Fibroblast of lung (primary cell): ENCODE data around the gene CEMIP. TPM values are rescaled to one million over a fixed set of nuclear protein-coding genes. Genes with fewer than 3 reads are reported as not detected.
A peak's percentile ranks its signal among the peaks of the same experiment; 100 is the strongest.

Source experiments
- DNase-seq, 2 donors: peaks; one replicate each; pipeline versions ENCODE4 v3.0.0 to v3.0.0-alpha.2; 2010; ENCODE audit warnings: low read depth in 2 of 2
- H2AFZ ChIP-seq: 2 replicates; pipeline ENCODE4 v1.5.1; 2012; ENCODE audit warnings: low read length, control low read depth, inconsistent platforms
- H3K27ac ChIP-seq: 2 replicates; pipeline ENCODE4 v1.5.1; 2011; ENCODE audit warnings: low read length, control low read depth; ENCODE audit not compliant: insufficient read depth
- H3K27me3 ChIP-seq: 2 replicates; pipeline ENCODE4 v1.5.1; 2011; ENCODE audit warnings: mild to moderate bottlenecking, low read length; ENCODE audit not compliant: control insufficient read depth, insufficient read depth
- H3K36me3 ChIP-seq: 2 replicates; pipeline ENCODE4 v1.5.1; 2011; ENCODE audit warnings: low read length; ENCODE audit not compliant: control insufficient read depth, insufficient read depth
- H3K4me1 ChIP-seq: 2 replicates; pipeline ENCODE4 v1.5.1; 2011; ENCODE audit warnings: low read length; ENCODE audit not compliant: control insufficient read depth, insufficient read depth; ENCODE audit errors: extremely low read depth
- H3K4me2 ChIP-seq: 2 replicates; pipeline ENCODE4 v1.5.1; 2011; ENCODE audit warnings: low read length, control low read depth; ENCODE audit not compliant: insufficient read depth; ENCODE audit errors: extremely low read depth
- H3K4me3 ChIP-seq, 4 experiments: fragments of 200-600 bp in 1 of 4; sonication (generic) in 1 of 4; replicated peaks in 1 of 4; 2 replicates each; pipeline ENCODE4 v1.5.1; 2011 to 2016; ENCODE audit warnings: low read length in 4 of 4, low read depth in 3 of 4, mild to moderate bottlenecking in 3 of 4, control low read depth in 2 of 4, inconsistent platforms in 1 of 4, mixed read lengths in 1 of 4; ENCODE audit not compliant: insufficient read depth in 1 of 4; ENCODE audit errors: control extremely low read depth in 1 of 4
- H3K79me2 ChIP-seq: 2 replicates; pipeline ENCODE4 v1.5.1; 2012; ENCODE audit warnings: mild to moderate bottlenecking, low read length, inconsistent platforms; ENCODE audit not compliant: control insufficient read depth, insufficient read depth
- H3K9ac ChIP-seq: 2 replicates; pipeline ENCODE4 v1.5.1; 2011; ENCODE audit warnings: mild to moderate bottlenecking, low read length, control low read depth; ENCODE audit not compliant: insufficient read depth
- H3K9me3 ChIP-seq: 2 replicates; pipeline ENCODE4 v1.5.1; 2012; ENCODE audit warnings: low read depth, low read length; ENCODE audit not compliant: control insufficient read depth, insufficient read depth
- H4K20me1 ChIP-seq: 2 replicates; pipeline ENCODE4 v1.5.1; 2011; ENCODE audit warnings: low read length; ENCODE audit not compliant: control insufficient read depth, insufficient read depth; ENCODE audit errors: extremely low read depth
- EZH2 ChIP-seq: IDR thresholded peaks from 2 replicates; pipeline ENCODE4 v1.5.1; 2012; ENCODE audit warnings: low read length, control low read depth, mild to moderate bottlenecking; ENCODE audit errors: missing control alignments
- polyA plus RNA-seq, 2 donors: library from polyadenylated mRNA; depleted of rRNA in 1 of 2; stranded (reverse) in 1 of 2; unstranded in 1 of 2; fragments of >200 nt; gene quantifications; 2 replicates each; pipeline ENCODE4 v1.2.1, GENCODE V29; 2011 to 2012; ENCODE audit warnings: missing spikeins in 1 of 2
- total RNA-seq: library from RNA; depleted of rRNA; stranded (reverse); fragments of >200 nt; gene quantifications from 2 replicates; pipeline ENCODE4 v1.2.1, GENCODE V29; 2014
- TF ChIP-seq, protein P1 (sequence below), 2 donors: IDR thresholded peaks in 1 of 2; conservative IDR thresholded peaks in 1 of 2; 1 replicate in 1 of 2; 2 replicates in 1 of 2; pipeline ENCODE4 v1.5.1; 2011 to 2012; ENCODE audit warnings: low read length in 2 of 2, control low read depth in 1 of 2, inconsistent platforms in 1 of 2, low read depth in 1 of 2, mild to moderate bottlenecking in 1 of 2

CEMIP gene
- total and polyA plus RNA-seq, 2 donors (not counting 1 experiment from before 2014, with no cell fraction given), result 946 to 1,190 TPM

DNA sequence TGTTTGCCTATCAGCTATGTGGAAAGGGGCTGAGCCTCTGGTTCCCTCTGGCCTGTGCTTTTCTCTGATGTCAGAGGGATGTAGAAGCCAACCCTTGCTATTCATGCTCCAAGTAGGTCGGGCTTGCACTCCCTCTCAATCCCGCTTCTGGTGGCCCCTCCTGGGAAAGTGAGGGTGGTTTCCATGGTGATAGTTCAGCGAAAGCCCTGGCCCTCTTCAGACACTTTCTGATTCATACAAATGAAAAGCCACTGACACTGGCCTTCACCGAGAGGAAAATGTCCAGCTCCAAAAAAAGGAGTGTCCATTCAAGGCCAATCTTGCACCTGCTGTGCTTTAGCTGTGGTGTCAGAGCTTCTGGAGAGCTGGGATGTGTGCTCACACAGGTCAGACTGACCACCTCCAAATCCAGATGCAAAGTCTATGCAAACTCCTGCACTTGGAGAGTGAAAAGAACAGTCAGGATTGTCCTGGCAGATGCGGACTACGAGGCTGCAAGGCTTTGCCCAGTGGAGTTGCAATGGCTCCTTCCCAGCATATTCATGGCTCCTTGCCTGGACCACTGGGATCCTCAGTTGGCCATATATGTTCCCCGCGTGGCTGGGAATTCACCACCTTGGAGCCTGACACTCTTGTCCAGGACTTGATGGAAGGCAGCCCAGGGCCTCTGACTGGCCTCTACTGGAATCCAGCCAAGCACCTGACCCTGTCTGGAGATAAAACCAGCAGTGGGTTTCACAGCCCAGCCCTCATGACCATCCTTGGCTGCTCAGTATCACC lies 96.6 kb downstream of the CEMIP start:
- no peaks in the 10 kb centered on the region for H3K4me1 ChIP-seq
- peaks cover 39% of the 10 kb centered on the region for H3K36me3 ChIP-seq
- H3K9me3 ChIP-seq, result no peaks in the 10 kb centered on the region
- H3K27me3 ChIP-seq, result no peaks in the 10 kb centered on the region
- no peak overlapping the region for H3K4me3 ChIP-seq
- no peak overlapping the region for H3K27ac ChIP-seq
- no peak overlapping the region for H3K4me2 ChIP-seq
- TF ChIP-seq, protein P1, sequence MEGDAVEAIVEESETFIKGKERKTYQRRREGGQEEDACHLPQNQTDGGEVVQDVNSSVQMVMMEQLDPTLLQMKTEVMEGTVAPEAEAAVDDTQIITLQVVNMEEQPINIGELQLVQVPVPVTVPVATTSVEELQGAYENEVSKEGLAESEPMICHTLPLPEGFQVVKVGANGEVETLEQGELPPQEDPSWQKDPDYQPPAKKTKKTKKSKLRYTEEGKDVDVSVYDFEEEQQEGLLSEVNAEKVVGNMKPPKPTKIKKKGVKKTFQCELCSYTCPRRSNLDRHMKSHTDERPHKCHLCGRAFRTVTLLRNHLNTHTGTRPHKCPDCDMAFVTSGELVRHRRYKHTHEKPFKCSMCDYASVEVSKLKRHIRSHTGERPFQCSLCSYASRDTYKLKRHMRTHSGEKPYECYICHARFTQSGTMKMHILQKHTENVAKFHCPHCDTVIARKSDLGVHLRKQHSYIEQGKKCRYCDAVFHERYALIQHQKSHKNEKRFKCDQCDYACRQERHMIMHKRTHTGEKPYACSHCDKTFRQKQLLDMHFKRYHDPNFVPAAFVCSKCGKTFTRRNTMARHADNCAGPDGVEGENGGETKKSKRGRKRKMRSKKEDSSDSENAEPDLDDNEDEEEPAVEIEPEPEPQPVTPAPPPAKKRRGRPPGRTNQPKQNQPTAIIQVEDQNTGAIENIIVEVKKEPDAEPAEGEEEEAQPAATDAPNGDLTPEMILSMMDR (conservative IDR thresholded peaks at IDR 0.05 in 1 of 2, IDR thresholded peaks at IDR 0.05 in 1 of 2; ENCODE audit: low read depth in 1 of 2, low read length in 2 of 2), result no peak
- TF ChIP-seq EZH2, result no peak
- no peaks in the 10 kb centered on the region for H3K79me2 ChIP-seq
- DNase-seq, result peak in 1 of 2 donors; percentile 49
- no peaks in the 10 kb centered on the region for H4K20me1 ChIP-seq
- no peak overlapping the region for H2AFZ ChIP-seq
- no peak overlapping the region for H3K9ac ChIP-seq

DNA sequence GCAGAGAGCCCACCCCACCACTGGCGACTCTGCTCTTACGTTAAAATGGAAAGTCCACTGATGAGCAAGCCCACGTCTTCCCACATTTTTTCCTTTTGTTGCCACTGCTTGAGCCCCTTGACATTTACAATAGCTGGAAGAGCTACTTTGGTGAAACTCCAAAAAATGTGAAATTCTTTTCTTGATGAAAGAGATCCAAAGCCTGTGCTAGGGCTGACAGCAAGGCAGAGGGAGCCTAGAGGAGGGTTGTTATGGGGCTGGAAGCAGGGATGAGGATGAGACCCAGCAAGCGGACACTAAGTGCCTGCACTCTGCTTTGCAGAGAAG lies 97.1 kb downstream of the CEMIP start:
- Histone ChIP-seq H3K36me3 (peaks cover 44% of the 10 kb centered on the region), H3K4me3 (no peak overlapping the region), H3K4me2 (no peak overlapping the region), H4K20me1 (no peaks in the 10 kb centered on the region), H3K9ac (no peak overlapping the region), H3K79me2 (no peaks in the 10 kb centered on the region), H3K9me3 (no peaks in the 10 kb centered on the region), H3K27me3 (no peaks in the 10 kb centered on the region), H2AFZ (no peak overlapping the region), H3K4me1 (no peaks in the 10 kb centered on the region), H3K27ac (no peak overlapping the region)
- no peak for DNase-seq
- no peak for TF ChIP-seq EZH2
- TF ChIP-seq, protein P1 (conservative IDR thresholded peaks at IDR 0.05 in 1 of 2, IDR thresholded peaks at IDR 0.05 in 1 of 2; ENCODE audit: low read depth in 1 of 2, low read length in 2 of 2), result no peak

DNA sequence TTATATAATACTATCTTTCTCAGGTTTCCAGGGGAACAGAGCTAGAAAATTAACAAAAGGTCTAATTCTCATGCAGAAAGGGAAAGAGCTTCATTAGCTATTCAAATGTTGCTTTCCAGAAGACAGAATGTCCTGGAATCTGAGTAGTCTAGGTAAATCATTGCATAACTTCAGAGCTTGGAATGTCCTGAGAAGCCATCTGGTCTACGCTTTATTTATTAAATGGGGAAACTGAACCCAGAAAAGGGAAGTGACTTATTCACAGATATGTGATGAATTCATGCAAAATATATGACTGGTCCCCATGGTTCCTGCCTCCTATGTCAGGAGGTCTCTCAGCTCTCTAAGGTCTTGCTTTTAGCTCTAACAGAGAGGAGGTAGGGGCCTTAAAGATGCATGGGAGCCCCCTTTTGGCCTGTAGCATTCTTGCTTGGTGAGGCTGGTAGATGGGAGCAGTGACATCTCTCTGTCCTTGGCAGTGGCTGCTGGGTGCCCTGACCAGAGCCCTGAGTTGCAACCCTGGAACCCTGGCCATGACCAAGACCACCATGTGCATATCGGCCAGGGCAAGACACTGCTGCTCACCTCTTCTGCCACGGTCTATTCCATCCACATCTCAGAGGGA lies 99.2 kb downstream of the CEMIP start:
- TF ChIP-seq, protein P1 (conservative IDR thresholded peaks at IDR 0.05 in 1 of 2, IDR thresholded peaks at IDR 0.05 in 1 of 2; ENCODE audit: low read depth in 1 of 2, low read length in 2 of 2), result no peak
- TF ChIP-seq EZH2, result no peak
- Histone ChIP-seq H3K4me1 (no peaks in the 10 kb centered on the region), H3K36me3 (peaks cover 48% of the 10 kb centered on the region), H3K9me3 (no peaks in the 10 kb centered on the region), H3K4me3 (no peak overlapping the region), H3K79me2 (no peaks in the 10 kb centered on the region), H3K27me3 (no peaks in the 10 kb centered on the region), H4K20me1 (no peaks in the 10 kb centered on the region), H3K9ac (no peak overlapping the region), H3K4me2 (no peak overlapping the region), H2AFZ (no peak overlapping the region), H3K27ac (no peak overlapping the region)
- DNase-seq, result no peak
